Measurements from ENCODE around the gene MUC6.

- TF ChIP-seq CTCF (IDR thresholded peaks at IDR 0.05; ENCODE audit: extremely low read depth in 1 of 2, insufficient read depth in 1 of 2, low read depth in 1 of 2, low read length in 2 of 2) (no peak), POLR2A (IDR thresholded peaks at IDR 0.05; ENCODE audit: low read depth, low read length) (no peak), EZH2 (IDR thresholded peaks at IDR 0.05; ENCODE audit: borderline replicate concordance, low read depth, low read length, severe bottlenecking) (no peak), POLR2AphosphoS5 (IDR thresholded peaks at IDR 0.05; ENCODE audit: insufficient read depth, low read depth, low read length) (no peak), MAX (IDR thresholded peaks at IDR 0.05; ENCODE audit: insufficient read depth, insufficient read length) (no peak), GATA2 (IDR thresholded peaks at IDR 0.05; ENCODE audit: insufficient read depth, insufficient read length, low read depth, low read length) (no peak)
Measured at GRCh38 chr11:990101-990500, 46.4 kb downstream of the MUC6 start.
